Karpas-422 (cell line): Measurements from ENCODE around the gene RAD51B. TPM values are rescaled to one million over a fixed set of nuclear protein-coding genes. Genes with fewer than 3 reads are reported as not detected.

Experiments
- DNase-seq: peaks from one replicate; pipeline ENCODE4 v3.0.0-alpha.2; 2015
- H2AFZ ChIP-seq: fragments of 200-600 bp; sonication (generic); 2 replicates; pipeline ENCODE4 v1.6.1; 2014; ENCODE audit warnings: antibody characterized with exemption, low read length, mixed read lengths
- H3K27ac ChIP-seq: fragments of 200-600 bp; sonication (generic); 2 replicates; pipeline ENCODE4 v1.5.1; 2014; ENCODE audit warnings: mild to moderate bottlenecking, low read length, moderate library complexity
- H3K27me3 ChIP-seq: fragments of 200-600 bp; sonication (generic); 2 replicates; pipeline ENCODE4 v1.6.1; 2014; ENCODE audit warnings: low read length, mixed read lengths
- H3K36me3 ChIP-seq: fragments of 200-600 bp; sonication (generic); 2 replicates; pipeline ENCODE4 v1.6.1; 2014; ENCODE audit warnings: low read length, mixed read lengths; ENCODE audit not compliant: insufficient read depth
- H3K4me1 ChIP-seq: fragments of 200-600 bp; sonication (generic); 2 replicates; pipeline ENCODE4 v1.6.1; 2014; ENCODE audit warnings: mild to moderate bottlenecking, low read length, mixed read lengths
- H3K4me2 ChIP-seq: fragments of 200-600 bp; sonication (generic); 2 replicates; pipeline ENCODE4 v1.6.1; 2014; ENCODE audit warnings: low read length, low read depth, mild to moderate bottlenecking; ENCODE audit not compliant: poor library complexity, severe bottlenecking
- H3K4me3 ChIP-seq: fragments of 200-600 bp; sonication (generic); 2 replicates; pipeline ENCODE4 v1.5.1; 2014; ENCODE audit warnings: mild to moderate bottlenecking, antibody characterized with exemption, low read length, mixed read lengths
- H3K79me2 ChIP-seq: fragments of 200-600 bp; sonication (generic); 2 replicates; pipeline ENCODE4 v1.6.1; 2014; ENCODE audit warnings: mild to moderate bottlenecking, low read length, mixed read lengths
- H3K9ac ChIP-seq: fragments of 200-600 bp; sonication (generic); 2 replicates; pipeline ENCODE4 v1.6.0; 2014; ENCODE audit warnings: low read length
- H3K9me2 ChIP-seq: fragments of 200-600 bp; sonication (generic), shearing (Covaris generic); replicated peaks from 2 replicates; pipeline ENCODE4 v1.6.0; 2014; ENCODE audit warnings: mild to moderate bottlenecking, low read length, moderate library complexity; ENCODE audit not compliant: insufficient read depth
- H3K9me3 ChIP-seq: fragments of 300-700, 200-600 bp; sonication (generic); 2 replicates; pipeline ENCODE4 v1.6.1; 2014; ENCODE audit warnings: low read length, mixed read lengths
- H4K20me1 ChIP-seq: fragments of 200-600 bp; sonication (generic); 2 replicates; pipeline ENCODE4 v1.6.1; 2014; ENCODE audit warnings: mild to moderate bottlenecking, antibody characterized with exemption, low read length, low read depth; ENCODE audit not compliant: insufficient read depth
- total RNA-seq: library from RNA; depleted of rRNA; stranded (reverse); fragments of >200 nt; shearing (Covaris generic); gene quantifications from 2 replicates; pipeline ENCODE4 v1.2.3, GENCODE V29; 2014; ENCODE audit warnings: low replicate concordance

The RAD51B gene
- total RNA-seq, 1 experiment from 2014 or later: 107 TPM

GRCh38 chr14:68609012-68609411, 789.4 kb downstream of the RAD51B start:
- Histone ChIP-seq H3K9ac (no peak overlapping the region), H3K4me2 (no peak overlapping the region), H3K9me3 (no peaks in the 10 kb centered on the region), H3K4me1 (no peaks in the 10 kb centered on the region), H4K20me1 (no peaks in the 10 kb centered on the region; the same call in 1 of the 2 replicates), H3K36me3 (no peaks in the 10 kb centered on the region), H2AFZ (no peak overlapping the region), H3K27ac (no peak overlapping the region), H3K27me3 (no peaks in the 10 kb centered on the region), H3K9me2 (no peaks in the 10 kb centered on the region), H3K4me3 (no peak overlapping the region), H3K79me2 (no peaks in the 10 kb centered on the region)
- DNase-seq: no peak

- H3K27ac ChIP-seq: no peak overlapping the region
- DNase-seq: no peak
- no peaks in the 10 kb centered on the region; the same call in 1 of the 2 replicates for H4K20me1 ChIP-seq
- no peak overlapping the region for H3K4me3 ChIP-seq
- no peaks in the 10 kb centered on the region for H3K27me3 ChIP-seq
- H3K9me3 ChIP-seq: peaks cover 4% of the 10 kb centered on the region; the same call in 1 of the 2 replicates
- no peak overlapping the region for H3K4me2 ChIP-seq
- no peak overlapping the region for H3K9ac ChIP-seq
- no peaks in the 10 kb centered on the region for H3K4me1 ChIP-seq
- no peaks in the 10 kb centered on the region for H3K36me3 ChIP-seq
- no peaks in the 10 kb centered on the region for H3K79me2 ChIP-seq
- no peak overlapping the region for H2AFZ ChIP-seq
- H3K9me2 ChIP-seq: no peaks in the 10 kb centered on the region
Observed at GRCh38 chr14:68610251-68610793, 790.7 kb downstream of the RAD51B start.

GRCh38 chr14:68611599-68611998, 792.0 kb downstream of the RAD51B start:
- no peaks in the 10 kb centered on the region; the same call in 1 of the 2 replicates for H4K20me1 ChIP-seq
- H3K27ac ChIP-seq: no peak overlapping the region
- no peaks in the 10 kb centered on the region for H3K9me2 ChIP-seq
- no peaks in the 10 kb centered on the region for H3K4me1 ChIP-seq
- no peak overlapping the region for H2AFZ ChIP-seq
- H3K4me3 ChIP-seq: no peak overlapping the region
- peaks cover 9% of the 10 kb centered on the region for H3K9me3 ChIP-seq
- DNase-seq: no peak
- no peak overlapping the region for H3K9ac ChIP-seq
- H3K36me3 ChIP-seq: 0 out of 2 replicates have a peak, but pooled peaks cover under 1% of the 10 kb centered on the region
- 0 out of 2 replicates have a peak, but pooled peaks cover 1% of the 10 kb centered on the region for H3K27me3 ChIP-seq
- H3K79me2 ChIP-seq: no peaks in the 10 kb centered on the region
- H3K4me2 ChIP-seq: no peak overlapping the region

- no peaks in the 10 kb centered on the region; the same call in 1 of the 2 replicates for H4K20me1 ChIP-seq
- H3K9ac ChIP-seq: no peak overlapping the region
- H3K27me3 ChIP-seq: 0 out of 2 replicates have a peak, but pooled peaks cover 5% of the 10 kb centered on the region
- H3K79me2 ChIP-seq: no peaks in the 10 kb centered on the region
- no peak overlapping the region for H3K4me3 ChIP-seq
- no peak overlapping the region for H3K4me2 ChIP-seq
- H3K9me3 ChIP-seq: peaks cover 14% of the 10 kb centered on the region
- no peaks in the 10 kb centered on the region for H3K4me1 ChIP-seq
- DNase-seq: no peak
- peaks cover 5% of the 10 kb centered on the region; the same call in 1 of the 2 replicates for H3K36me3 ChIP-seq
- no peaks in the 10 kb centered on the region for H3K9me2 ChIP-seq
- H2AFZ ChIP-seq: no peak overlapping the region
- no peak overlapping the region for H3K27ac ChIP-seq
Observed at GRCh38 chr14:68612049-68612448, 792.5 kb downstream of the RAD51B start.

- Histone ChIP-seq H3K4me3 (0 out of 2 replicates have a peak overlapping the region, but pooled peaks have one; percentile 3), H3K27me3 (0 out of 2 replicates have a peak, but pooled peaks cover 10% of the 10 kb centered on the region), H3K4me2 (no peak overlapping the region), H2AFZ (no peak overlapping the region), H3K36me3 (peaks cover 5% of the 10 kb centered on the region; the same call in 1 of the 2 replicates), H3K27ac (no peak overlapping the region), H3K9ac (no peak overlapping the region), H3K9me2 (no peaks in the 10 kb centered on the region; the same call in 1 of the 2 replicates), H3K9me3 (peaks cover 22% of the 10 kb centered on the region), H3K4me1 (no peaks in the 10 kb centered on the region), H4K20me1 (no peaks in the 10 kb centered on the region), H3K79me2 (no peaks in the 10 kb centered on the region)
- DNase-seq: no peak
Observed at GRCh38 chr14:68616221-68616902, 796.8 kb downstream of the RAD51B start.

GRCh38 chr14:68619790-68620574, 800.4 kb downstream of the RAD51B start:
- Histone ChIP-seq H3K9ac (no peak overlapping the region), H3K4me2 (no peak overlapping the region), H3K36me3 (peaks cover 5% of the 10 kb centered on the region; the same call in 1 of the 2 replicates), H2AFZ (no peak overlapping the region), H3K9me2 (no peaks in the 10 kb centered on the region; the same call in 1 of the 2 replicates), H4K20me1 (no peaks in the 10 kb centered on the region), H3K4me1 (no peaks in the 10 kb centered on the region), H3K79me2 (no peaks in the 10 kb centered on the region), H3K4me3 (no peak overlapping the region), H3K27me3 (0 out of 2 replicates have a peak, but pooled peaks cover 10% of the 10 kb centered on the region), H3K27ac (no peak overlapping the region), H3K9me3 (peaks cover 18% of the 10 kb centered on the region)
- DNase-seq: no peak

- Histone ChIP-seq H3K9me3 (peaks cover 12% of the 10 kb centered on the region), H3K9ac (no peak overlapping the region), H3K4me2 (no peak overlapping the region)
Observed at GRCh38 chr14:68621400-68622365, 802.1 kb downstream of the RAD51B start.

More at GRCh38 chr14:68621400-68622365, 802.1 kb downstream of the RAD51B start:
- Histone ChIP-seq H3K79me2 (no peaks in the 10 kb centered on the region), H3K4me1 (no peaks in the 10 kb centered on the region), H2AFZ (no peak overlapping the region), H3K4me3 (no peak overlapping the region), H3K9me2 (no peaks in the 10 kb centered on the region; the same call in 1 of the 2 replicates), H3K27me3 (0 out of 2 replicates have a peak, but pooled peaks cover 8% of the 10 kb centered on the region), H3K27ac (no peak overlapping the region), H3K36me3 (peaks cover 4% of the 10 kb centered on the region; the same call in 1 of the 2 replicates), H4K20me1 (no peaks in the 10 kb centered on the region)
- no peak for DNase-seq
